ENCODE results near the gene UNC5A. TPM values are rescaled to one million over a fixed set of nuclear protein-coding genes. Genes with fewer than 3 reads are reported as not detected.

UNC5A gene
- total RNA-seq, 1 experiment from 2014 or later: 3.1 TPM

- DNase-seq: peak in 1 of 2 experiments; percentile 22
- no peak for TF ChIP-seq EZH2 (IDR thresholded peaks at IDR 0.05; ENCODE audit: low read depth)
- TF ChIP-seq, protein P1, sequence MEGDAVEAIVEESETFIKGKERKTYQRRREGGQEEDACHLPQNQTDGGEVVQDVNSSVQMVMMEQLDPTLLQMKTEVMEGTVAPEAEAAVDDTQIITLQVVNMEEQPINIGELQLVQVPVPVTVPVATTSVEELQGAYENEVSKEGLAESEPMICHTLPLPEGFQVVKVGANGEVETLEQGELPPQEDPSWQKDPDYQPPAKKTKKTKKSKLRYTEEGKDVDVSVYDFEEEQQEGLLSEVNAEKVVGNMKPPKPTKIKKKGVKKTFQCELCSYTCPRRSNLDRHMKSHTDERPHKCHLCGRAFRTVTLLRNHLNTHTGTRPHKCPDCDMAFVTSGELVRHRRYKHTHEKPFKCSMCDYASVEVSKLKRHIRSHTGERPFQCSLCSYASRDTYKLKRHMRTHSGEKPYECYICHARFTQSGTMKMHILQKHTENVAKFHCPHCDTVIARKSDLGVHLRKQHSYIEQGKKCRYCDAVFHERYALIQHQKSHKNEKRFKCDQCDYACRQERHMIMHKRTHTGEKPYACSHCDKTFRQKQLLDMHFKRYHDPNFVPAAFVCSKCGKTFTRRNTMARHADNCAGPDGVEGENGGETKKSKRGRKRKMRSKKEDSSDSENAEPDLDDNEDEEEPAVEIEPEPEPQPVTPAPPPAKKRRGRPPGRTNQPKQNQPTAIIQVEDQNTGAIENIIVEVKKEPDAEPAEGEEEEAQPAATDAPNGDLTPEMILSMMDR (conservative IDR thresholded peaks at IDR 0.05): no peak
- Histone ChIP-seq H3K79me2 (ENCODE audit: low read depth) (no peaks in the 10 kb centered on the region), H3K4me2 (no peak overlapping the region), H3K9me2 (ENCODE audit: insufficient read depth) (no peaks in the 10 kb centered on the region), H3K9me3 (ENCODE audit: insufficient read depth, low read depth) (no peaks in the 10 kb centered on the region), H2AFZ (no peak overlapping the region), H3F3A (ENCODE audit: insufficient read depth, low read depth) (peaks cover 9% of the 10 kb centered on the region), H3K36me3 (ENCODE audit: low read depth) (no peaks in the 10 kb centered on the region), H4K20me1 (ENCODE audit: insufficient read depth) (no peaks in the 10 kb centered on the region), H3K27ac (no peak overlapping the region), H3K4me3 (no peak overlapping the region), H3K27me3 (ENCODE audit: insufficient read depth, low read depth) (no peaks in the 10 kb centered on the region), H3K4me1 (replicated peaks; ENCODE audit: insufficient read depth) (no peaks in the 10 kb centered on the region)
- POLR2A ChIA-PET (ENCODE audit: unreplicated experiment): interaction anchor here (0.6 kb wide), 2 partner anchors 66 to 74 kb away, joined by 4 to 17 read pairs; no protein-coding TSS in a partner anchor
- no TSS peak for BruUV-seq (replicated peaks)
- intact Hi-C loops (cut with micrococcal nuclease; ENCODE audit: unreplicated experiment): no loop called here
- CTCF ChIA-PET: no interaction called here
Observed at GRCh38 chr5:176897263-176897662, 86.9 kb downstream of the UNC5A start.

DNA sequence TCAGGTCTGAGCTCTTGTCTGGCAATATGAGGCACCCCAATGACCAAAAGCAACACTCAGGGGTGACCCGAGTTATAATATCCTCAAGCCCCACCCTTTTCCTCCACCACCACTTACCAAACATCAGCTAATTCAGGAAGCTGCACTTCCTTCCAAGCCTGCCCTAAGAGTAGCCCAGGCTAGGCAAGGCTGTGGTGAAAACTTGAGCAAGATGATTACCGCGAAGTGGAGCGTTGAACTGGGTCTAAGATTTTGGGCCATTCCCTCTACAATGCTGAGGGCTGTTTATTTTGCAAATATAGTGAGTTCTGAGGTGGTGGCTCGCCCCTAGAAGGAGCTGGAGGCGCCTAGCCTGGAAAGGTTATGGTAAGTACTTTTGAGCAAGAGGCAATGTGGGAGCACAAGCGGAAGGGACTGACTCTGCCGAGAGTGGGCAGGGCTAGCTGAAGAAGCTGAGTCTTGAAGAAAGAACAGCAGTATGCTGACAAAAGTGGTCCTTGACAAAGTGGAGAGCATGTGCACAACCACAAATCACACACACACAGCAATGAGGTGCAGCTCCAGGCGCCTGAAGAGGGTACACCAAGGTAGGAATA is 89.0 kb downstream of the UNC5A start, which contains the start of gene HK3:
TSS of gene HK3 (minus strand) at position 51 of the 596 bp plus-strand sequence. CDS start 3,187 bp downstream, outside the sequence.
- TF ChIP-seq EZH2 (IDR thresholded peaks at IDR 0.05; ENCODE audit: low read depth): no peak
- TF ChIP-seq, protein P1 (conservative IDR thresholded peaks at IDR 0.05): no peak
- peak in 1 of 2 experiments; percentile 15 for DNase-seq
- no peak within 1 kb of the TSS for H2AFZ ChIP-seq

DNA sequence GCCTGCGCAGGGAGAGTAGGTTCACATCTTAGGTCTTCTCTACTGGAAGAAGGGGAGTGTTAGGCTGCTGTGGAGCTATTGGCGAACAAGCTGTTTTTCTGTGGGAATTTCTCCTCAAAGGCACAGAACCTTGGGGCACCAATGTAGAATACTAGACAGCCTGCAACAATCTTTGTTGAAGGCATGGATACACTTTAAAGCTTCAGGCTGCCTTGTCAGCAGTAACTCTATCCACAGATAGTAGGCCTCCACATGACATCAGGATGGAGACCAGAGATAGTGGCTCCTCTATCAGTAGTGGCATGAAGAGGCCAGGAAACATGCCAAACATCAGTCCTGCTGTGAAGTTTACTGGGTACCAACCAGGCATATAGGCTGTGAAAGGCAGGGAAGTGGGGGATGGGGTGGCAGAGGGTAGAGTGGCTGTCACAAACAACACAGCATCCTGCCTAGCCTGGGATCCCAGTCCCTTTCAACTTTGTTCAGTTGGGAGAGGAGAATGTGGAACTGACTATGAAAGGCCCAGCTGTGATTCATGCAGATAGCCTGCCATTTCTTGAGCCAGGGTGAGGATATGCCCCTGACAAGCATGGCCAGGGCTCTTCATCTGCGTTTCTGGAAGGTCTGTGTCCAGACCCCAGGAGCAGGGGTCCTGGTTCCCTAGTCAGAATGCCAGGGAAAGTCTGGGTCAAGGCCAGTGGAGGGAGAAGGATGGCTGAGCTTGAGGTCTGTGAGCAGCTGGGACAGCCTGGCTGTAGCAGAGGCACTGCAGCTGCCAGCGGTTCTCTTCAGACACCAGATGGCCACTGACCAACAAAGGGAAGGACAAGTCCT is 89.8 kb downstream of the UNC5A start:
- no TSS peak for BruUV-seq (replicated peaks)
- POLR2A ChIA-PET (ENCODE audit: unreplicated experiment): no interaction called here

More for the DNA sequence above, 89.0 kb downstream of the UNC5A start, which contains the start of gene HK3:
- no peaks in the 10 kb centered on the region for H3K9me3 ChIP-seq (ENCODE audit: insufficient read depth, low read depth)
- BruUV-seq (replicated peaks): no TSS peak
- H3K9me2 ChIP-seq (ENCODE audit: insufficient read depth): no peaks in the 10 kb centered on the region
- H3K4me3 ChIP-seq: no peak within 1 kb of the TSS
- H4K20me1 ChIP-seq (ENCODE audit: insufficient read depth): no peaks in the 10 kb centered on the region
- intact Hi-C loops (cut with micrococcal nuclease; ENCODE audit: unreplicated experiment): no loop called here
- CTCF ChIA-PET: interaction anchor here (0.6 to 1.0 kb wide), 2 partner anchors 23 to 239 kb away, joined by 3 read pairs; no protein-coding TSS in a partner anchor
- H3F3A ChIP-seq (ENCODE audit: insufficient read depth, low read depth): peaks cover 9% of the 10 kb centered on the region
- no peak within 1 kb of the TSS for H3K27ac ChIP-seq
- no peaks in the 10 kb centered on the region for H3K79me2 ChIP-seq (ENCODE audit: low read depth)
- peaks cover 4% of the 10 kb centered on the region for H3K36me3 ChIP-seq (ENCODE audit: low read depth)
- no peaks in the 10 kb centered on the region for H3K27me3 ChIP-seq (ENCODE audit: insufficient read depth, low read depth)
- POLR2A ChIA-PET (ENCODE audit: unreplicated experiment): no interaction called here
- no peak within 1 kb of the TSS for H3K4me2 ChIP-seq
- H3K4me1 ChIP-seq (replicated peaks; ENCODE audit: insufficient read depth): no peaks in the 10 kb centered on the region

More for the DNA sequence above, 89.8 kb downstream of the UNC5A start:
- H3K79me2 ChIP-seq (ENCODE audit: low read depth): no peaks in the 10 kb centered on the region
- H3K36me3 ChIP-seq (ENCODE audit: low read depth): peaks cover 6% of the 10 kb centered on the region
- DNase-seq: peak in 1 of 2 experiments; percentile 11
- no peak overlapping the region for H3K27ac ChIP-seq
- no peak overlapping the region for H3K4me3 ChIP-seq
- TF ChIP-seq, protein P1 (conservative IDR thresholded peaks at IDR 0.05): no peak
- no peak for TF ChIP-seq EZH2 (IDR thresholded peaks at IDR 0.05; ENCODE audit: low read depth)
- peaks cover 9% of the 10 kb centered on the region for H3F3A ChIP-seq (ENCODE audit: insufficient read depth, low read depth)
- H2AFZ ChIP-seq: no peak overlapping the region
- H4K20me1 ChIP-seq (ENCODE audit: insufficient read depth): no peaks in the 10 kb centered on the region
- no peaks in the 10 kb centered on the region for H3K27me3 ChIP-seq (ENCODE audit: insufficient read depth, low read depth)
- H3K4me2 ChIP-seq: no peak overlapping the region
- no peaks in the 10 kb centered on the region for H3K9me2 ChIP-seq (ENCODE audit: insufficient read depth)
- H3K4me1 ChIP-seq (replicated peaks; ENCODE audit: insufficient read depth): no peaks in the 10 kb centered on the region
- CTCF ChIA-PET: interaction anchor here (0.6 to 1.0 kb wide), 2 partner anchors 76 to 239 kb away, joined by 3 read pairs; no protein-coding TSS in a partner anchor
- no peaks in the 10 kb centered on the region for H3K9me3 ChIP-seq (ENCODE audit: insufficient read depth, low read depth)
- intact Hi-C loops (cut with micrococcal nuclease; ENCODE audit: unreplicated experiment): no loop called here

Measured in PC-9 (cell line).